Transverse colon (tissue), 4 donors: ENCODE measurements around the gene CES3.

ENCODE experiments used
- EP300 ChIP-seq: sonication (generic); formaldehyde crosslinking; IDR thresholded peaks from one replicate; pipeline ENCODE4 v1.6.1; 2017; ENCODE audit warnings: antibody characterized with exemption, low read depth
- POLR2A ChIP-seq: fragments of 450-650 bp; IDR thresholded peaks from one replicate; pipeline ENCODE4 v1.6.1; 2016; ENCODE audit warnings: antibody characterized with exemption, mild to moderate bottlenecking, moderate library complexity
- POLR2AphosphoS5 ChIP-seq, 3 donors: sonication (generic); formaldehyde crosslinking; IDR thresholded peaks; one replicate each; pipeline ENCODE4 v1.6.1; 2016; ENCODE audit warnings: antibody characterized with exemption in 3 of 3
- TF ChIP-seq, protein P1 (sequence below), 5 experiments: fragments of 200-600 bp in 3 of 5; fragments of 450-650 bp in 2 of 5; sonication (generic) in 3 of 5; IDR thresholded peaks; 1 replicate in 2 of 5; 2 replicates in 3 of 5; pipeline ENCODE4 v1.5.1; 2016 to 2017; ENCODE audit warnings: antibody characterized with exemption in 5 of 5, inconsistent platforms in 3 of 5, mild to moderate bottlenecking in 2 of 5, moderate library complexity in 1 of 5

DNA sequence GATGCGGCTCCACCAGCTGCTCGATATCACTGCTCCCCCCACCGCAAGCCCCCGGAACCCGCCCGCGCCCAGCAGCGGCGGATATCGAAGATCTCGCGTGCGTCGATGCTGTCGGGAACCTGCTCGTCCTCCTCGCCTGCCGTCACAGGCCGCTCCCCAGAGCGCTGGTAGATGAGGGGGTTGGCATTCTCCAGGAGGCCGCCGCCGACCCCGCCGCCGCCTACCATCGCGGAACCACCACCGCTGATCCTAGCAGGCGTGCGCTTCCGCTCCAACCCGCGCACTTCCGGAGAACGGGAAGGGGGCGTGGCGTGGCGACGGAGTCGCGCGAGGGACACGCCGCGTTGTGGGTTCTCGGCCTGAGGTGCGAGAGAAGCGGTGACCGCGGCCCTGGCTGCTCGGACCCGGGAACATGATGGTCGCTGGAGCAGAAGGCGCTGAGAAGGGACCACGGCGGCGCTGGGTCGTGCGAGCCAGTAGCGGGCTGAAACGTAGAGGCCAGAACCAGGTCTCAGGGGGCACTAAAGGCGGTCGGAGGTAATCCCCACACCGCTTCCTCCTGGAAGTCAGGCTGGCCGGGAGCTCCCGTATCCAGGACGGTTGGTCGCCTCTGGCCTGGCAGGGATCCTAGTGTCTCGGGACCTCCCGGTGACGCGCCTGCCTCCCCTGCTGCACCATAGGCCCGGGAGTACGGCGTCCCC, 26.8 kb upstream of the CES3 start, which contains the start of gene CIAO2B:
- TF ChIP-seq, protein P1, sequence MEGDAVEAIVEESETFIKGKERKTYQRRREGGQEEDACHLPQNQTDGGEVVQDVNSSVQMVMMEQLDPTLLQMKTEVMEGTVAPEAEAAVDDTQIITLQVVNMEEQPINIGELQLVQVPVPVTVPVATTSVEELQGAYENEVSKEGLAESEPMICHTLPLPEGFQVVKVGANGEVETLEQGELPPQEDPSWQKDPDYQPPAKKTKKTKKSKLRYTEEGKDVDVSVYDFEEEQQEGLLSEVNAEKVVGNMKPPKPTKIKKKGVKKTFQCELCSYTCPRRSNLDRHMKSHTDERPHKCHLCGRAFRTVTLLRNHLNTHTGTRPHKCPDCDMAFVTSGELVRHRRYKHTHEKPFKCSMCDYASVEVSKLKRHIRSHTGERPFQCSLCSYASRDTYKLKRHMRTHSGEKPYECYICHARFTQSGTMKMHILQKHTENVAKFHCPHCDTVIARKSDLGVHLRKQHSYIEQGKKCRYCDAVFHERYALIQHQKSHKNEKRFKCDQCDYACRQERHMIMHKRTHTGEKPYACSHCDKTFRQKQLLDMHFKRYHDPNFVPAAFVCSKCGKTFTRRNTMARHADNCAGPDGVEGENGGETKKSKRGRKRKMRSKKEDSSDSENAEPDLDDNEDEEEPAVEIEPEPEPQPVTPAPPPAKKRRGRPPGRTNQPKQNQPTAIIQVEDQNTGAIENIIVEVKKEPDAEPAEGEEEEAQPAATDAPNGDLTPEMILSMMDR (IDR thresholded peaks at IDR 0.05), result no peak
- peak; percentile 98 to 99 (median 99) for TF ChIP-seq POLR2AphosphoS5 (IDR thresholded peaks at IDR 0.05)
- peak; percentile 95 for TF ChIP-seq POLR2A
- no peak for TF ChIP-seq EP300
